Activated CD4-positive, alpha-beta T cell treated with anti-CD3 and anti-CD28 coated beads for 1 hour (primary cell): ENCODE results near the gene CNGA2.

Experiments used
- DNase-seq: peaks from one replicate; pipeline ENCODE4 v3.0.0-alpha.2; 2020

Gene CNGA2

DNA sequence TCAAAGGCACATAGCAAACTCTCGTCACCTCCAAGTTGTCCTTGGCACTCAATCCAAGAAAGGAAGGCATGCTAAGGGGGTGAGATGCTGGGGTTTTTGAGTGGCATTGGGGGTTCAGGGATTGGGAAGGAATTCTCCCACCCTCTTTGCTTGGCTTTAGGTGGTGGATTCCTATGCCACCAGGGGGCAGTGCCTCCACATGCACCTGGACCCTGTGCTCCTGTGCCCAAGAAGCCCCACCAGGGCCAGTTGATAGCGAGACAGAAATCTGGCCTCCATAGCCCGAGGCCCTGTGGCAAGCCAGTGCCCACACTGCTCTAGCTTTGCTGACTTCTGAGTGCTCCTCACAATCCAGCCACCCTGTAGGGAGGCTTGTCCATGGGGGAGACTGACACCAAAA, 20.7 kb upstream of the CNGA2 start:
- no peak for DNase-seq

DNA sequence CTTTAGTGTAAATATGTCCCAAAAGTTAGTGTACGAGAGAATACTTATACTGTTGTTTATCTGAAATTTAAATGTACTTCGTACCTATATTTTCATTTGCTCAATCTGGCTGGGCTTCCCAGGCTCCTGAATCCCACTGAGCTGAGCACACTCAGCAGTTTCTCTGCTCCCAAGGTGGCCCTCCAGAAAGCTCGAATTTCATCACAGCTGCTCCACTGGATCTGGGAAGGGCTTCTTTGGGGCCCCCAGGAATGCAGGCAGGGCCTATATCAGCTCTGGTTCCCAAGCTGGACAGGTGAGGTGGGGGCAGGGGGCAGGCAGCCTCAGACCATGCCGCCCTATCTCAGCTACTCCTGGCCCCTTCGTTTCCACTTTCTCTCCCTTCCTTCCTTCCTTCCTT, 20.2 kb upstream of the CNGA2 start:
- DNase-seq = no peak

DNA sequence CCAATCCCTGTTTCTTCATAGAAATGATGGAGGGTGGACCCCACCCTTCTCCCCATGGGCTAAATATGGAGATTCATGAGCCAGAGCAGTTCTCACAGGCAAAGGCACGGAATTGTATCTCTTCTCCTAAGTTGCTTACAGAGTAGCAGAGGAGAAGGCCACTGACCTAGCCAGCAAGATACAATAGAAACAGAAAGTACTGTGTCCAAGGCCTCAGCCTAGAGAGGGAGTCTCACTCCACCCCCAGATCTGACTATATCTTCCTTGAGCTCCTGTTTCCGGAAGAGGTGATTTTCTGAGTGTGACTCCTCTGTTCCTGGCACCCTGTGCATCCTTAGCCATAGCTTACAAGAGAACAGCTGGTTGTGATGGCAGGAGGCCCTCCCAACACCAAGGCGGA, 18.8 kb upstream of the CNGA2 start, which contains the start of gene FATE1:
FATE1 (plus strand) TSS at position 284 of the 400 bp plus-strand sequence; CDS start at position 369, 85 bp downstream.
- no peak for DNase-seq

DNA sequence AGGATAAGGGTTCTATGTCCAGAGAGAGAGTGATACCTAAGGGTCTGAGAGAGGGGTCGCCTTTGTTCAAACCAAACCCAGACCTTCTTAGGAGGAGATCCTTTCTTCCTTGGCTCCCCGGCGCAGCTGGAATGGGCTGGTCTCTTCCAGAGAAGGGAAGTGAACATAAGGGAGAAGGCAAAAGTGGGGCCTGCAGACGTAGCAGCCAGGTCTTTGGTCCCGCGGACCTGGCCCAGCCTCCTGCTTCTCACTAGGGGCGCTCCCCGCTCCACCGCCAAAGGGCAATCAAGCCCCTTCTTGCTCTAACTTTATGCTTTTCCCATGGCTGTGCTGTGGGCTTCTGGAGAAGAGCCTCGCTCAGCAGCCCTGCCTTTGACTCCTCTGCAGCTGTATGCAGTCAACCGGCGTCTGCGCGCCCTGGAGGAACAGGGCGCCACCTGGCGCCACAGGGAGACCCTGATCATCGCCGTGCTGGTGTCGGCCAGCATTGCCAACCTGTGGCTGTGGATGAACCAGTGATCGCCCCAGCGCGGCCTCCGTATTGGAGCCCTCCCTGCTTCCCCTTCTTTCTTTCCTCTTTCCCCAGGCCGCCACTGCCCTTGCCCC, 12.2 kb upstream of the CNGA2 start:
- no peak for DNase-seq

DNA sequence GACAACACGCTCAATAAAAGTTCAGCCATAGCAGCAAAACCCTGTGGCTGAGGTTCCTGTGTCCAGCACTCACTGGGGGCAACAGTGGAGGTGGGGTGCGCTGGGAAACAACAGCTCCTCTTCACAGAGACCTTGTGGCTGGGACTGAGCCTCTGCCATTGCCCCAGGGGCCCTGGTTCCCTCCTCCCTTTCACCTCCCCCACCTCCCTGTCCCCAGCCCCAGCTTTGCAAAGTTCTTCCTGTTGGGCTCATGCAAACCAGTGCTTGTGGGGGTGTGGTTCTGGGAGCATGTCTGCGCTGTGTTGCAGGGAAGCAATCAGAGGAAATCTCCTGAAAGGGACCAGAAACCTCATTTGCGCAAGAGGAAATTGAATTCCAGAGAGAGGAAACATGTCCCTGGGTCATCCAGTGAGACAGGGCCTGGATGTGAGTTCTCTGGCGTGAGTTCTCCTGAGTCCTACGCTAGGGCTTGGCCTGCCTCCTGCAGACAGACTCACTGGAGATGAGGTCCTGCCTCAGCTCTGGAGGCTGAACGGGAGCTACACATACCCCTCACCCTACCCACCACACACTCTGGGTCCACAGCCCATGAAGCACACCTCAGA, 11.3 kb upstream of the CNGA2 start:
- no peak for DNase-seq

DNA sequence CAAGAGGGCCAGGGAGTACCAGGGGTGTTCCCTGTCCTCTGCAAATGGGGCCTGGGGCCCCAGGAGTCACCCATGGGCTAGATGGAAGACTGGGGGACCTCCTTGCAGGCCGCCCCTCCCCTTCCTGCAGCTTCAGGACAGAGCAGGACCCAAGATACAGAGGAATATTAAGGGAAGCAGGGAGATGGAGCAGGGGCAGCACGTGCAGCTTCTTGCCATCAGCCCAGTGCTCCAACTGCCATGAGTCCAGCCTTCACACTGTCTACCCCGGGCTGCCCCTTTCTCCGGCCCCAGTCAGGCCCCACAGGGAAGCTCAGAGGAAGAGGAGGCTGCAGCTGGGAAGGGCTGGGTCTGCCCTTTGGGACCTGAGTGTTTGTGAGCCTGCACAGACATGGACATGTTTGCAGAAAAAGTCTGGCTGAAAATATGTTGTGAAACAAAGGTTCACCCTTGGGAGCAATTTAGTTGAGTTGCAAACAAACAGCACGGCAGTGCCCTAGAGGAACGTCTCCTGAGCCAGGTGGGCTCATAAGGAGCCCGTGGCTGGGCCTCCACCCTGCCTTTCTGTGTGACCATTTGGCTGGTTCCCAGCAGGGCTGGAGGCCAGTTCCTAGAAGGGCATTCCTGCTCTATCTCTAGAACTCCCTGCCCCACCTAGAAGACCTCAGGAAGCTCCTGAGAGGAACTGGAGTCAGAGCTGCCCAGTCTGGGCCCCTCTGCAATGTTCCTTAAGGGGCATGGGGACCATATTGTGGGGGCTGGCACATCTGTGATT, 9.8 kb upstream of the CNGA2 start:
- DNase-seq = no peak

DNA sequence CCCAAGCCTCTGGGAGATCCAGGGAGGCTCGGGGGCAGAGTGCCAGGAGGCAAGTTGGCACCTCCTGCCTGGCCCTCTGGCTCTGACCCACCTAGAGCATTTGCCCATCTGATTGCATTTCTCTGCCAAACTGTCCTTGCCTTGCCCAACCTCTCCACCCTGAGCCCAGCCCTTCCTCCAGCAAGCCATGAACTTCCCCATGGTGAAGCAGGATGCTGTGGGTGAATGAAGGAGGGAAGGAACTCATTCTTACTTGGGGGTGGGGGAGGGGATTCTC, 9.3 kb upstream of the CNGA2 start:
- no peak for DNase-seq

DNA sequence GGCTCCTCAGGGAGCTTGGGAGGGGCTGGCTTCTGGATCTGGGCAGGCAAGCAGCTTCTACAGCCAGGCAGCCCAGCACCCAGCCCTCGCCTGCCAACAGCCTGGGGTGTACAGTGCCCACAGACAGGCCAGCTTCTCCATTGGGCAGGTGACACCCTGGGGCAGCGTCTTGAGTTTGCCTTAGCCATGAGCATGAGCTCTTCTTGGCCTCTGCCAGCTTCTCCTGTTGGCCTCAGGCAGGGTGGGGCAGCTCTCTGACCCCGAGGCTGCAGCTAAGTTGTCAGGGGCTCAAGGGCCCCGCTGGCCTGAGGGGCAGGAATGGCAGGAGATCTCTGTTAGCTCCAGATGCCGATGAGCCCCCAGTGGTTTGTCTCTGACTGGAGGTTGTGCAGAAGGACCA, 7.8 kb upstream of the CNGA2 start:
- no peak for DNase-seq

DNA sequence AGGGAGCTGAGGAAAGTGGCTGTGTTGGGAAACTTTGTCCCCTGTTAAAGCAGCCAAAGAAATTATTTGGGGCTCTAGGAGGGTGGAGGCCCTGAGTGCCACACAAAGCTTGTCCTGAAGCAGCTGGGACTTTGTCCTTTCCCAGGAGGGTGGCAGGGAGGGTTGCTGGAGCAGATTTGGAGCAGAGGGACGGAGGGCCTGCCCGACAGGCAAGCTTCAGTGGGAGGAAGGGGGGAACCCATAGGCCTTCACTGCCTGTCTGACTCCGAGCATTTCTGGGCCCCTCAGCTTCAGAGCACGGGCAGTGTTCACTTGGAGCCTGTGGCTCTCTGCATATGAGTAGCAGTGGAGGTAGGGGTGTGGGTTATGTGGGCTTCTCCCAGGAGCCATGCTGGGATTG, 7.2 kb upstream of the CNGA2 start:
- DNase-seq = no peak

DNA sequence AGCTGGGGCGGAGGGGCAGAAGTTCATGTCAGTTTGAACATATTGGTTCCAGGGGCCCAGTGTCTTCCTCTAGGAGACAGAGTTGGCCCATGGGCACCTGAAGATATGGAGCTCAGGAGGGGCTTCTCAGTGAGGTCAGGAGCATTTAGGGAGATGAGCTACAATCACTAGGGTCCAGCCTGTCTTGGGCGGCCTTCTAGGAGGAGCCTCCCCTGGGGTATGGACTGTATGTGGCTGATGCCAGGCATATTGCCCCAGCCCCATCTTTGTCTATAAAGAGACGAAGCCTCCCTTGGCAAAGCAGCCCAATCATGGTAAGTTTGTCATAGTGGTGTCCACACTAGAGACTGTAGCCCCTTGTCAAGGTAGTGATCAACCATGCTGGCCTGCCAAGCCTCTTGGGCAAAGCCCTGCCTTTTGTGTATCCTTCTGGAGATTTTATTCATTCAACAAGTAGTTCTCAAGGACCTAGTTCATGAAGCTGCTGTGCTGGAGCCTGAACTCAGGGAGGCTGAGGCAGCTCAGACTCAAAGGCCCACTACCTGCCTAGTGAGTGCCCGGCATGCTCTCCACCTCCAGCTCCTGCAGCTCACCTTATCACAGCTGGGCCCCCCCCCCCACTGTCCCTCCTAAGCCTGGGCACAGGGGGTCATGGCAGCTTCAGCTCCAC, 5.4 kb upstream of the CNGA2 start:
- DNase-seq = no peak

DNA sequence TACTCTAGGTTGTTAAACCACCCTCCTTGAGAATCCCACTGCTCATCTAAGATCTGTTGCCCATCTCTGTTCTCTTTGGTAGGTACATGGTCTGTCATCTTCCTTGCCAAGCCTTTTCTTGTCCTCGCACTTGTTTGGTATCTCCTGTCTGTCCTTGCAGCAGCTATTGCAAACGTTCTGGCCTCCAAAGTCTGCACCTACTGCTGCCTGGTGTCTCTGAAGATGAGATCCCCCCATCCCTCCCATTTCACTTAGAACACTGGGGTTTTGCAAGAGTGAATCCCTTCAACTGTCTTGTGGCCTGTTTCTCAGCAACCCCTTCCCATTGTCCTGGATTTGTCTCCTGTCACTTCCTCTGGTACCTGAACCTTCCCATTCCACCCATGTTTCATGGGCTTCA, 673 bp downstream of the CNGA2 start:
- DNase-seq = no peak

DNA sequence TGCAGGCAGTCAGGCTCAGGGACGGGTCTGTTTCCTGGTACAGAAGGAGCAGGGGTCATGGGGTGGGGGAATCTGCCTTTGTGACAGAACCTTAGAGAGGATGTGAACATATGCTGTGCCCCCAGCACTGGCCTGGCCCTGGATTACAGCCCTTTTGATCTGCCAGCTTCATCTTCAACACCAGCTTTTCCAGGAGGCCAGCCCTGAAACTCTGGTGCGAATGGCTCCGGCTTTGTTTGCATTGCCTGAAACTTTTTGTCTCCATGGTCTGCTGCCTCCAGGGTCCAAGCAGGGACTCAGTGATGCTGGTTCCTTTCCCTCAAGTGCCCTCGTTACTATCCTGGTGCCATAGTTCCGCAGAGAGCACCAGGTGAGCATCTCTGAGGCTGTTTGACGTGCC, 2.1 kb downstream of the CNGA2 start:
- no peak for DNase-seq

DNA sequence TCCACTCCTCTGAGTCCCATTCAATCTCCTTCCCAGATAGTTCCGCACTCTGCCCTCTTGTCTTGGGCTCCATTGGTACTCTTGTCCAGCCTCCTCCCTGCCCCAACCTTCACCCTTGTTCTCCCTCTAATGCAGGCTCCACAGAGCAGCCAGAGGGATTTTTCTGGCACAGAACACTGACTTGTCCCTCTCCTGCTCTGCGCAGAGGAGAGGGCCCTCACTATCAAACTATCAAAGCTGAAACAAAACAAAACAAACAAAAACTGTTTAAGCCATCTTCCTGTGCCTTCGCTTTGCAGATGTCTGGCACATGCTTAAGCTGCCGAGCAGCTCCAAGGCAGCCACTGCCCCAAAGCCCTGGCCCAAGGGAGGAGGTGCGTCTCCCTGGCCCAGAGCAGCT, 2.9 kb downstream of the CNGA2 start:
- no peak for DNase-seq

DNA sequence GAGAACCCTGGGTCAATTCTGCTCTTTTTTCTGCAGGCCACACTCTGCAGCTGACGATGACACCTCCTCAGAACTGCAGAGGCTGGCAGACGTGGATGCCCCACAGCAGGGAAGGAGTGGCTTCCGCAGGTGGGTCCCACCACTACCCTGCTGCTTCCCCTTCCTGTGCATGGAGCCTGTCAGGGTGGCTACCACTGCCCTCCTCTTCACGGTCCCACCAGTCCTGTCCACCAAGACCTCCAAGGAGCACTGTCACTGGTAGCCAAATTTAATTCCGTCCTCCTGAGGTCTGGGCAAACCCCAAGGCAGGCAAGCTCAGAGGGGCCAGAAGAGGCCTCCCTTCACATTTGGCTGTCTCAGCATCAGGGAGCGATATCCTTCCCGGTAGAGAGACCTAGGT, 4.2 kb downstream of the CNGA2 start:
- DNase-seq = no peak

DNA sequence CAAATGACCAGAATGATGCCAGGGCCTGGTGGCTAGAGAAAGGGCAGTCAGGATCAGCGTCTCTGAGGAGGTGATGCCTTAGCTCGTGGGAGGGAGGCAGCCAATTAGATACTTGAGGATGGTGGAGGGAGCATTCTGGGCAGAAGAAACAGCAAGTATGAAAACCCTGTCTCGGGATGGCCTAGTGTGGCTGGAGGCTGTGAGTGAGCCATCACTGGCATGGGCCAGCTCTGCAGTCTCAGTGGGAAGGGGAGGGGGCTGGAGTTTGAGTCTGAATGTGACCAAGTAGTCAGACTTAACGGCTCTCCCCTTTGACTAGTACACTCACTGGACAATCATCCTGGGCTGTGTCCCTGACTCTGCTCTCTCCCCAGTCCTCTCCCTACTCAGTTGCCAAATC, 7.1 kb downstream of the CNGA2 start:
- DNase-seq = no peak

DNA sequence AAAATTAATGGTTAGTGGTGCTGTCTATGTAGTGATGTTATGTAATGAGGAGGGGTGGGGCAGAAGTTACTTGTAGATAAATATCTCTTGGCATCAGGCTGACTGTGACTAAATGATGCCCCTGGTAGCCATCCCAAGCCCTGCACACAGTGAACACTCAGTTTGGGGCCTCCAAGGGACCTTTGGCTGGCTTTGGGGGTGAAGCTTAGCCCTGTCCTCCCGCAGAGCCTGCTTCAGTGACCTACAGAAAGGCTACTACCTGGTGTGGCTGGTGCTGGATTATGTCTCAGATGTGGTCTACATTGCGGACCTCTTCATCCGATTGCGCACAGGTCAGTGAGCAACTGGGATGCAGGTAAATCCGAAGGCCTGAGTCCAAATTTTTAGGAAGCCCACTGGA, 7.8 kb downstream of the CNGA2 start:
- DNase-seq = no peak

DNA sequence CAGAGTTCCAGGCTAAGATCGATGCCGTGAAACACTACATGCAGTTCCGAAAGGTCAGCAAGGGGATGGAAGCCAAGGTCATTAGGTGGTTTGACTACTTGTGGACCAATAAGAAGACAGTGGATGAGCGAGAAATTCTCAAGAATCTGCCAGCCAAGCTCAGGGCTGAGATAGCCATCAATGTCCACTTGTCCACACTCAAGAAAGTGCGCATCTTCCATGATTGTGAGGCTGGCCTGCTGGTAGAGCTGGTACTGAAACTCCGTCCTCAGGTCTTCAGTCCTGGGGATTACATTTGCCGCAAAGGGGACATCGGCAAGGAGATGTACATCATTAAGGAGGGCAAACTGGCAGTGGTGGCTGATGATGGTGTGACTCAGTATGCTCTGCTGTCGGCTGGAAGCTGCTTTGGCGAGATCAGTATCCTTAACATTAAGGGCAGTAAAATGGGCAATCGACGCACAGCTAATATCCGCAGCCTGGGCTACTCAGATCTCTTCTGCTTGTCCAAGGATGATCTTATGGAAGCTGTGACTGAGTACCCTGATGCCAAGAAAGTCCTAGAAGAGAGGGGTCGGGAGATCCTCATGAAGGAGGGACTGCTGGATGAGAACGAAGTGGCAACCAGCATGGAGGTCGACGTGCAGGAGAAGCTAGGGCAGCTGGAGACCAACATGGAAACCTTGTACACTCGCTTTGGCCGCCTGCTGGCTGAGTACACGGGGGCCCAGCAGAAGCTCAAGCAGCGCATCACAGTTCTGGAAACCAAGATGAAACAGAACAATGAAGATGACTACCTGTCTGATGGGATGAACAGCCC, 9.3 kb downstream of the CNGA2 start:
- no peak for DNase-seq

DNA sequence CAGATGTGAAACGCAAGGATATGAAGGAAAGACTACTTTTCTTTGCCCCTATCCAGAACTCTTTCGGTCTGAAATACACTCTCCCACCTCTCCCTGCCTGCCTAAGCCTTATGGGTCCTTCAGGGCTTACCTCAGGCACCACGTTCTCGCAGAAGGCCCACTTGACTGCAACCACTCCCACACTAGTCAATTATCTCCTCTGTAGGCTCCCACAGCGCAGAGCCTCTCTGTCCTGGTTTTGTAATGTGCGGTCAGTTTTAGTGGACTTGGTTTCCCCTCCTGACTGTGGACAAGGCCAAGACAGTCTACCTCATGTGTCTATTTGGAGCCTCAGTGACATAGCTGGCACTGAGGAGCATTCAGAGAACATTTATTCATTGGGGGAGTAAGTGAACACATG, 11.1 kb downstream of the CNGA2 start:
- DNase-seq = no peak

DNA sequence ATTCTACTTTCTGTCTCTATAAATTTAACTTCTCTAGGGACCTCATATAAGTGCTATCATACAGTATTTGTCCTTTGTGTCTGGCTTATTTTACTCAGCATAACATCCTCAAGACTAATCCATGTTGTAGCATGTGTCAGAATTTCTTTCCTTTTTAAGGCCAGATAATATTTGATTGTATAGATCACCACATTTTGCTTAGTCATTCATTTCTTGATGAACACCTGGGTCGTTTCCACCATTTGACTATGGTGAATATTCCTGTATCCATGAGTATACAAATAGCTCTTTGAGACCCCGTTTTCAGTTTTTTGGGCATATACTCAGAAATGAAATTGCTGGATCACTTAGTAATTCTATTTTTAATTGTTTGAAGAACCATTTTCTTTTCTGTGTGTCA, 12.0 kb downstream of the CNGA2 start:
- no peak for DNase-seq

DNA sequence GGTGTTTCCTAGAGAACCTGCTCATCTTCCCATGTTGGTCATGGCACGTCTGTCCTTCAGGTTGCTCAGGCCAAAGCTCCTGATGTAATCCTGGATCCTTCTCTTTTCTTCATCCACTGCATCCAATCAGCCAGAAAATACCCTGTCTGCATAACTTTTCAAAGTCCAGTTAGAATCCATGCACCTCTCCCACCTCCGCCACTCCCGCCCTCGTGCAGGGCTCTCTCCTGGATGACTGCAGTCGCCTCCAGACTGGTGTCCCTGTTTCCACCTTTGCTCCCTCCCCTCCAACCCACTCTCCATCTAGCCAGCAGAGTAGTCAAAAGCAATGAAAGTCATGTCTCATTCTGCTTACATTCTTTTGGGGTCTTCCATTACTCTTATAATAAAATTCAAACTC, 16.0 kb downstream of the CNGA2 start:
- no peak for DNase-seq

DNA sequence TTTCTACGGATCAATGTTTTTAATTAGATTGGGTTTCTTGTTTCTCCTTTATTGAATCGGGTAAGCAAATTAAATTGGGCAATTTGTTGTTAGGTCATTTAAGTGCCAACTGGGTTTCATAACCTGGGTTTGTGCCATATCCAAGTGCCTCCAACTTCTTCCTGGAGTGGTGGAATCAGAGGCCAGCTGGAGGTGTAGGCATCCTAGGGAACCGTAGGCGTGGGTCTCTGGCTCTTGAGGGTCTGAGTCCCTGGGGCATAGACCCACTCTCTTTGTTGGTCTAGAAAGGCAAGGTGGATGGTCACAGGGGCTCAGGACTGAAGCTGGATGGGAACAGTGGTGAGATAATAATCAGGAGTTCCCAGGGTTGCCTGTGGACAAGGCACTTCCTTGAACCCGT, 18.3 kb downstream of the CNGA2 start:
- no peak for DNase-seq

DNA sequence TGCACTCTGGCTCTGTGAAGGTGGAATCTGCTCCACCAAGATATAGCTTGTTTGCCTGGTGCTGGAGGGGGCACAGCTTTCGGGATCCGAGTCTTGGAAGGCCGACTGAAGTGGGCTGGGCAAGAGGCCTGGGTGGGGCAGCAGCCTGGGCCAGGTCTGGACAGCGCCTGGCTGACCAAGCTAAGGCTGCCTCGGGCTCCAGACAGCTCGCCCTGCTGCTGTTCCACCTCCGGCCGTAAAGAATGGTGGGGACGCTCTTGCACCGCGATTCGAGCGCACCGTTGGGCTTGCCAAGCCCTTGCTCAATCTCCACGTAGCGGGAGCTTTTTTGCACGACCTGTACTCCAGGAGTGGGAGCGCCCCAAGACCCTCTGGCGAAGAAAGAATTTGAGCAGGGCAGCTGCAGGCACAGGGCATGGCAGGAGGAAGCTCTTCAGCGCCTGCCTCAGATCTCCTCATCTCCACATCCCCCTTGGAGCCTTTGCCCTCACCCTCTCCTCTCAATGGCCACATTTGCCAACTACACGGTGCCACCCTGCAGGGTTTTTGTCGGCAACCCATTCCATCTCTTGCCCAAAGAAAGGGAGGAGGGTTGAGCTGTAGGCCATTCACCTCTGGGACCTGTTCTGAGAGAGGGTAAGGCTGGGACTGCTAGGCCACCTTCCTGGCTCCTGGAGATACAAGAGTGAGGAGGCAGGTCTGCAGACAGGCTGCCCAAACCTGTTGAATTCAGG, 18.9 kb downstream of the CNGA2 start:
- no peak for DNase-seq

DNA sequence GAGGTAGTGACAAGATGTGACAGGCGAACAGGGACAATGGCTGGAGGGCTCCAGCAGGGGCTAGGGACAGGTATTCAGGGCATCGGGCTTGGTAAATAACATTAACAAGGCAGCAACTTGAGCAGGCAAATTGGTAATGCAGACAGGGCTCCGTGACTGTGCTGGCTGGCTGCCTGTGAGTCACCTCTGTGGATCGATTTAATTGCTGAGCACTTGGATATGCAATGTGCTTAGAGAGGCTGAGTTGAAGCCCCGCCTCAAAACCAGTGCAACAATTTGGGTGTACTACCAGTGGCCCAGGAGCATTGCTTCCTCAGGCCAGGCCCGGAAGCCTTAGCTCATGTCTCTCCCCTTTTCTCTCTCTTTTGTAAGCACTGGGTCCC, 19.5 kb downstream of the CNGA2 start:
- no peak for DNase-seq
